IMR-90 (cell line): ENCODE results near the gene HRNR. TPM values are rescaled to one million over a fixed set of nuclear protein-coding genes. Genes with fewer than 3 reads are reported as not detected.

Source experiments
- ATAC-seq: fragments of 200-7000 bp; cut with Tn5 transposase; 2 replicates; pipeline ENCODE4 v1.9.1; 2020; ENCODE audit warnings: low read depth, mild to moderate bottlenecking, moderate library complexity
- BruUV-seq: library from RNA; stranded (reverse); fragments of 400-500 nt; replicated peaks from 2 replicates; lab custom pipeline; 2021; lab: Mats Ljungman, UMichigan
- CTCF ChIA-PET: fragments of 300-600 bp; formaldehyde crosslinking; extraction: SDS; loops from one replicate; lab custom pipeline; 2021; ENCODE audit warnings: antibody characterized with exemption; lab: Yijun Ruan, JAX
- POLR2A ChIA-PET: fragments of 300-600 bp; sonication (Branson Sonifier 250); formaldehyde crosslinking; loops from one replicate; lab custom pipeline; 2022; ENCODE audit warnings: antibody characterized with exemption; ENCODE audit not compliant: unreplicated experiment; lab: Charles Lee
- DNase-seq: peaks from one replicate; pipeline ENCODE4 v3.0.0; 2013
- H2AFZ ChIP-seq: replicated peaks from 2 replicates; pipeline ENCODE3; 2013; ENCODE audit warnings: low read length, mild to moderate bottlenecking; ENCODE audit not compliant: poor library complexity
- H2AK5ac ChIP-seq: 2 replicates; pipeline ENCODE4 v1.6.1; 2013; ENCODE audit warnings: low read depth, low read length, inconsistent platforms
- H2AK9ac ChIP-seq: replicated peaks from 2 replicates; pipeline ENCODE3; 2013; ENCODE audit warnings: mild to moderate bottlenecking, low read depth, low read length, moderate library complexity; ENCODE audit not compliant: poor library complexity
- H2BK120ac ChIP-seq: 2 replicates; pipeline ENCODE4 v1.6.1; 2013; ENCODE audit warnings: low read depth, low read length, inconsistent platforms
- H2BK15ac ChIP-seq: 3 replicates; pipeline ENCODE4 v1.6.1; 2013; ENCODE audit warnings: low read depth, low read length, inconsistent platforms
- H2BK20ac ChIP-seq: 2 replicates; pipeline ENCODE4 v1.6.1; 2013; ENCODE audit warnings: low read depth, mild to moderate bottlenecking, inconsistent platforms, low read length, moderate library complexity
- H2BK5ac ChIP-seq: 2 replicates; pipeline ENCODE4 v1.6.1; 2013; ENCODE audit warnings: mild to moderate bottlenecking, low read depth, low read length, inconsistent platforms; ENCODE audit not compliant: poor library complexity, severe bottlenecking
- H3K14ac ChIP-seq: replicated peaks from 2 replicates; pipeline ENCODE4 v1.6.1; 2013; ENCODE audit warnings: low read depth, low read length, inconsistent platforms
- H3K18ac ChIP-seq: 2 replicates; pipeline ENCODE4 v1.6.1; 2013; ENCODE audit warnings: low read depth, low read length, control low read depth
- H3K23ac ChIP-seq: 2 replicates; pipeline ENCODE4 v1.6.1; 2013; ENCODE audit warnings: low read depth, low read length, inconsistent platforms
- H3K27ac ChIP-seq: 2 replicates; pipeline ENCODE4 v1.5.1; 2013; ENCODE audit warnings: mild to moderate bottlenecking, control low read depth, low read length; ENCODE audit not compliant: insufficient read depth
- H3K27me3 ChIP-seq: 2 replicates; pipeline ENCODE4 v1.6.1; 2013; ENCODE audit warnings: low read length; ENCODE audit not compliant: control insufficient read depth, insufficient read depth
- H3K36me3 ChIP-seq: 2 replicates; pipeline ENCODE4 v1.6.1; 2013; ENCODE audit warnings: low read length, mixed read lengths; ENCODE audit not compliant: control insufficient read depth, insufficient read depth
- H3K4ac ChIP-seq: 2 replicates; pipeline ENCODE4 v1.6.1; 2013; ENCODE audit warnings: low read depth, low read length, inconsistent platforms
- H3K4me1 ChIP-seq: 2 replicates; pipeline ENCODE4 v1.6.1; 2013; ENCODE audit warnings: low read length, mixed read lengths; ENCODE audit not compliant: control insufficient read depth, insufficient read depth
- H3K4me2 ChIP-seq: 2 replicates; pipeline ENCODE4 v1.6.1; 2013; ENCODE audit warnings: low read depth, mild to moderate bottlenecking, control low read depth, low read length, moderate library complexity
- H3K4me3 ChIP-seq: 2 replicates; pipeline ENCODE4 v1.5.1; 2013; ENCODE audit warnings: low read depth, mild to moderate bottlenecking, control low read depth, low read length, moderate library complexity; ENCODE audit not compliant: insufficient read depth
- H3K56ac ChIP-seq: 2 replicates; pipeline ENCODE4 v1.6.1; 2013; ENCODE audit warnings: low read length, inconsistent platforms; ENCODE audit not compliant: insufficient read depth; ENCODE audit errors: extremely low read depth
- H3K79me1 ChIP-seq, 2 experiments: 2 replicates each; pipeline ENCODE4 v1.6.1; 2013; ENCODE audit warnings: low read length in 2 of 2, inconsistent platforms in 1 of 2, low read depth in 1 of 2
- H3K9ac ChIP-seq: 2 replicates; pipeline ENCODE4 v1.6.1; 2013; ENCODE audit warnings: low read depth, low read length, control low read depth
- H3K9me1 ChIP-seq: 2 replicates; pipeline ENCODE4 v1.6.1; 2013; ENCODE audit warnings: low read length, inconsistent platforms; ENCODE audit not compliant: insufficient read depth
- H3K9me3 ChIP-seq: 2 replicates; pipeline ENCODE4 v1.6.1; 2013; ENCODE audit warnings: low read length; ENCODE audit not compliant: control insufficient read depth, insufficient read depth
- H4K20me1 ChIP-seq: 2 replicates; pipeline ENCODE4 v1.6.1; 2013; ENCODE audit warnings: low read length, inconsistent platforms; ENCODE audit not compliant: insufficient read depth
- H4K5ac ChIP-seq: 2 replicates; pipeline ENCODE4 v1.6.1; 2013; ENCODE audit warnings: mild to moderate bottlenecking, low read depth, low read length, control low read depth
- H4K8ac ChIP-seq, 2 experiments: 2 replicates each; pipeline ENCODE4 v1.6.1; 2013; ENCODE audit warnings: low read depth in 2 of 2, low read length in 2 of 2, control low read depth in 1 of 2, inconsistent platforms in 1 of 2
- H4K91ac ChIP-seq: 2 replicates; pipeline ENCODE4 v1.6.1; 2013; ENCODE audit warnings: low read depth, low read length, inconsistent platforms; ENCODE audit not compliant: insufficient read depth
- NFE2L2 ChIP-seq: fragments of 150-350 bp; IDR thresholded peaks from 2 replicates; pipeline ENCODE4 v1.6.1; 2016; ENCODE audit warnings: low read depth, mild to moderate bottlenecking, low read length
- RAD21 ChIP-seq: IDR thresholded peaks from 2 replicates; pipeline ENCODE4 v1.6.1; 2012; ENCODE audit warnings: low read length, improper control_type of control experiment
- SMC3 ChIP-seq: fragments of 150-350 bp; IDR thresholded peaks from 2 replicates; pipeline ENCODE4 v1.6.1; 2016; ENCODE audit warnings: low read depth, mild to moderate bottlenecking, antibody characterized with exemption, low read length, moderate library complexity
- dilution Hi-C: fragments of 300-500 bp; cut with HindIII; formaldehyde crosslinking; loops from one replicate; pipeline ENCODE4 v1.14.3; 2018; ENCODE audit warnings: low sequenced_read_pairs; ENCODE audit not compliant: unreplicated experiment
- in situ Hi-C: fragments of 300-500 bp; cut with MboI; formaldehyde crosslinking; loops from 3 replicates; pipeline ENCODE4 v1.14.3; 2019; ENCODE audit warnings: low sequenced_read_pairs, inconsistent platforms, mixed read lengths
- intact Hi-C: fragments of 100-400 bp; cut with micrococcal nuclease; formaldehyde crosslinking; loops from 2 replicates; pipeline ENCODE4 v1.10.0; 2022
- polyA plus RNA-seq, 3 experiments: library from polyadenylated mRNA; depleted of rRNA; stranded (reverse); fragments of >200 nt; gene quantifications; 2 replicates each; pipeline ENCODE4 v1.2.3, GENCODE V29; 2012; ENCODE audit warnings: low replicate concordance in 1 of 3
- total RNA-seq: library from RNA; depleted of rRNA; stranded (reverse); fragments of >200 nt; gene quantifications from 2 replicates; pipeline ENCODE4 v1.2.3, GENCODE V29; 2012

HRNR gene
- total and polyA plus RNA-seq, 2 of the 4 experiments (the other 2 are of a cell fraction) = under 0.01 TPM; not detected in 1

DNA sequence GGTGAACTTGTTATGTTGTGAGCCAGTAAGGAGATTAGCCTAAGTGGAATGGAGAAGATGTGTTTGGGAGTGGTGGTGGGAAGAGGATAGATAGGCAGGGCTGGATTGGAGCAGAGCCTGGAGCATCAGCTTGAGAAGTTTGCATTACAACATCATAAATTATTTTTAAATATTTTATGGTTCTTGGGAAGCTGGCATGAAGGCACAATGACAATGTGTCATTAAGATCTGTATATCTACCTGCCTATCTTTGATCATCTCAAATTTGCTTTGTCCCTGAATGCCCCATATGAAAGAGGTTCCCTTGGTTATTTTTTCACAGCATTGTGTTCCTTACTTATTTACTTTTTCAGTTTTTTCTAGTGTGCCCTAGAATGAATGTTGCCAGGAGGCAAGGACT, 32.3 kb downstream of the HRNR start:
- no peaks in the 10 kb centered on the region for H3K36me3 ChIP-seq

More for the DNA sequence above, 32.3 kb downstream of the HRNR start:
- CTCF ChIA-PET = no interaction called here
- Histone ChIP-seq H4K8ac (no peak overlapping the region), H3K23ac (no peak overlapping the region), H3K18ac (no peak overlapping the region), H4K91ac (no peak overlapping the region), H2BK5ac (no peak overlapping the region), H3K9me3 (no peaks in the 10 kb centered on the region), H2AFZ (no peak overlapping the region), H2AK5ac (no peak overlapping the region), H4K20me1 (no peaks in the 10 kb centered on the region), H4K5ac (no peak overlapping the region), H2AK9ac (no peak overlapping the region), H3K79me1 (no peaks in the 10 kb centered on the region), H3K56ac (no peak overlapping the region), H2BK20ac (no peak overlapping the region), H3K9ac (no peak overlapping the region), H3K4me1 (no peaks in the 10 kb centered on the region), H3K14ac (no peak overlapping the region), H2BK15ac (no peak overlapping the region), H3K4ac (no peak overlapping the region), H3K27me3 (no peaks in the 10 kb centered on the region), H3K4me2 (no peak overlapping the region), H3K9me1 (no peaks in the 10 kb centered on the region), H3K4me3 (no peak overlapping the region), H3K27ac (no peak overlapping the region), H2BK120ac (no peak overlapping the region)
- in situ Hi-C loops = no loop called here
- POLR2A ChIA-PET = no interaction called here
- BruUV-seq = no TSS peak
- intact Hi-C loops = no loop called here
- ATAC-seq (no peak), DNase-seq (no peak)
- dilution Hi-C loops = no loop called here
- no peak for TF ChIP-seq SMC3
- no peak for TF ChIP-seq NFE2L2
- no peak for TF ChIP-seq RAD21
